ENCODE data around the gene RIMS4. TPM values are rescaled to one million over a fixed set of nuclear protein-coding genes. Genes with fewer than 3 reads are reported as not detected.

Gene RIMS4
- total and polyA plus RNA-seq, 4 donors: not detected

GRCh38 chr20:44817143-44817910, 7.0 kb upstream of the RIMS4 start:
- Histone ChIP-seq H3K36me3 (ENCODE audit: control insufficient read depth in 4 of 4, insufficient read depth in 3 of 4, low read depth in 1 of 4, low read length in 3 of 4) (no peaks in the 10 kb centered on the region), H3K4me3 (ENCODE audit: low read depth in 1 of 3, low read length in 3 of 3) (no peak overlapping the region), H3K9me3 (ENCODE audit: control insufficient read depth in 4 of 4, low read length in 3 of 4) (peaks cover 0 to 4% (median under 1%) of the 10 kb centered on the region in 4 donors), H3K4me1 (ENCODE audit: control insufficient read depth in 4 of 4, insufficient read depth in 4 of 4, low read length in 3 of 4) (no peaks in the 10 kb centered on the region), H3K27me3 (ENCODE audit: control insufficient read depth in 4 of 4, insufficient read depth in 4 of 4, low read length in 3 of 4) (peaks cover 0 to 6% (median 0%) of the 10 kb centered on the region in 4 donors), H3K9ac (ENCODE audit: low read depth in 1 of 2, low read length in 2 of 2) (no peak overlapping the region), H3K27ac (ENCODE audit: low read depth in 1 of 2, low read length in 2 of 2) (no peak overlapping the region)
- TF ChIP-seq REST (IDR thresholded peaks at IDR 0.05) (no peak), RXRA (IDR thresholded peaks at IDR 0.05) (no peak), CTCF (IDR thresholded peaks at IDR 0.05; ENCODE audit: low read depth, low read length, missing input control) (no peak), EGR1 (IDR thresholded peaks at IDR 0.05; ENCODE audit: low read depth in 2 of 2) (no peak), MAX (IDR thresholded peaks at IDR 0.05) (no peak), YY1 (IDR thresholded peaks at IDR 0.05) (no peak), GABPA (IDR thresholded peaks at IDR 0.05 in 1 of 2, conservative IDR thresholded peaks at IDR 0.05 in 1 of 2) (no peak), TAF1 (conservative IDR thresholded peaks at IDR 0.05) (no peak), JUND (IDR thresholded peaks at IDR 0.05) (no peak)
- WGBS: 77% methylated on average over 6 of the region's 6 CpGs
- no peak for DNase-seq (ENCODE audit: low spot score)

- DNase-seq (ENCODE audit: low spot score): no peak
- H3K4me1 ChIP-seq (ENCODE audit: control insufficient read depth in 4 of 4, insufficient read depth in 4 of 4, low read length in 3 of 4): peaks cover 0 to 3% (median 0%) of the 10 kb centered on the region in 4 donors
- WGBS: 86% methylated on average over 5 of the region's 5 CpGs
- TF ChIP-seq GABPA (IDR thresholded peaks at IDR 0.05 in 1 of 2, conservative IDR thresholded peaks at IDR 0.05 in 1 of 2) (no peak), YY1 (IDR thresholded peaks at IDR 0.05) (no peak), ATF3 (IDR thresholded peaks at IDR 0.05) (no peak), REST (IDR thresholded peaks at IDR 0.05) (no peak), HNF4G (IDR thresholded peaks at IDR 0.05) (no peak), NR2F2 (IDR thresholded peaks at IDR 0.05) (no peak), ZBTB33 (IDR thresholded peaks at IDR 0.05) (no peak), CTCF (IDR thresholded peaks at IDR 0.05; ENCODE audit: low read depth, low read length, missing input control) (no peak), FOXA2 (IDR thresholded peaks at IDR 0.05) (no peak), TAF1 (conservative IDR thresholded peaks at IDR 0.05) (no peak), HNF4A (conservative IDR thresholded peaks at IDR 0.05) (no peak), SP1 (IDR thresholded peaks at IDR 0.05) (no peak), EGR1 (IDR thresholded peaks at IDR 0.05; ENCODE audit: low read depth in 2 of 2) (no peak), FOXA1 (IDR thresholded peaks at IDR 0.05) (no peak)
Observed at GRCh38 chr20:44814937-44815336, 4.6 kb upstream of the RIMS4 start.

More at GRCh38 chr20:44814937-44815336, 4.6 kb upstream of the RIMS4 start:
- H3K27me3 ChIP-seq (ENCODE audit: control insufficient read depth in 4 of 4, insufficient read depth in 4 of 4, low read length in 3 of 4): peaks cover 3 to 14% (median 8%) of the 10 kb centered on the region in 4 donors
- H3K9me3 ChIP-seq (ENCODE audit: control insufficient read depth in 4 of 4, low read length in 3 of 4): peaks cover 5 to 20% (median 11%) of the 10 kb centered on the region in 4 donors
- H3K36me3 ChIP-seq (ENCODE audit: control insufficient read depth in 4 of 4, insufficient read depth in 3 of 4, low read depth in 1 of 4, low read length in 3 of 4): no peaks in the 10 kb centered on the region
- H3K4me3 ChIP-seq (ENCODE audit: low read depth in 1 of 3, low read length in 3 of 3): no peak overlapping the region
- H3K27ac ChIP-seq (ENCODE audit: low read depth in 1 of 2, low read length in 2 of 2): no peak overlapping the region
- no peak overlapping the region for H3K9ac ChIP-seq (ENCODE audit: low read depth in 1 of 2, low read length in 2 of 2)

Measured in liver (tissue), 9 donors.